ENCODE data around the gene HAPSTR1. TPM values are rescaled to one million over a fixed set of nuclear protein-coding genes. Genes with fewer than 3 reads are reported as not detected.

Gene HAPSTR1
- total RNA-seq, 1 donor: 93.4 TPM

DNA sequence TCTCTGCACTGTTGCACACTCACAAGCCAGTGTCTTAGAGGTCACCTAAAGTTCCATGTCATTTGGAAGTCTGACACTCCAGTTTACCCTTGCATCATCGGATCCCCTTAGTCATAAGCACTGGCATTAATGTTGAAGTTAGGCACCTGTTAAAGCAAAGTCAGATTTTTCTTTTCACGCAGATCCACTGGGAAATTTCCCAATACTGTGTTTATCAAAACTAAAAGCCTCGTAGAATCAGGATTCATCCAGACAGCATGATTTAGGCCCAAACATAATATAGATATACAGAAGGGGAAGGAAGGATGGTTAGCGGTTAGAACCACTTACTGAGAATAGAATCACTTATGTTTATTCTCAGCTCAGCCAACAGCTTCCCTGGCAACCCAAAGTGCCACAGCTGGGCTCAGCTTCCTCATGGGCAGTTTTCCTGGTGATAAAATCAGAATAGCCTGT lies 30.1 kb upstream of the HAPSTR1 start:
- Histone ChIP-seq H3K36me3 (ENCODE audit: insufficient read depth, low read length) (no peaks in the 10 kb centered on the region), H3K4me1 (ENCODE audit: insufficient read depth, low read length) (peaks cover 19% of the 10 kb centered on the region), H3K27me3 (ENCODE audit: insufficient read depth, low read length) (no peaks in the 10 kb centered on the region), H3K79me2 (ENCODE audit: insufficient read depth, low read length) (no peaks in the 10 kb centered on the region), H3K9me3 (ENCODE audit: low read depth, low read length) (no peaks in the 10 kb centered on the region), H4K20me1 (ENCODE audit: insufficient read depth, low read length) (no peaks in the 10 kb centered on the region), H3K4me3 (ENCODE audit: insufficient read depth, low read length) (no peak overlapping the region), H2AFZ (ENCODE audit: low read length) (no peak overlapping the region), H3K4me2 (ENCODE audit: insufficient read depth, low read length) (no peak overlapping the region), H3K27ac (ENCODE audit: low read depth, low read length) (peak overlapping the region; percentile 46)
- TF ChIP-seq CTCF (IDR thresholded peaks at IDR 0.05; ENCODE audit: extremely low read depth, low read depth, low read length): no peak
- peak; percentile 3 for DNase-seq (ENCODE audit: insufficient read length, low spot score, missing footprints)

DNA sequence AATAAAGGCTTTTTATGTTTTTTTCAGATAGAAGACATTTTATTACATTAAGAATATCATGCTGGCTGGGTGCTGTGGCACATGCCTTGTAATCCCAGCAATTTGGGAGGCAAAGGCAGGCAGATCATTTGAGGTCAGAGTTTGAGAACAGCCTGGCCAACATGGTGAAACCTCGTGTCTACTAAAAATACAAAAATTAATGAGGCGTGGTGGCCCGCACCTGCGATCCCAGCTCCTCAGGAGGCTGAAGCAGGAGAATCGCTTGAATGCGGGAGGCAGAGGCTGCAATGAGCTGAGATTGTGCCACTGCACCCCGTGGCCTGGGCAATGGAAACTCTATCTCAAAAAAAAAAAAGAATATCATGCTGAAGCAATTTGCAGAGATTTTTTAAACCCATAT lies 29.1 kb upstream of the HAPSTR1 start:
- H3K27ac ChIP-seq (ENCODE audit: low read depth, low read length): no peak overlapping the region
- no peaks in the 10 kb centered on the region for H4K20me1 ChIP-seq (ENCODE audit: insufficient read depth, low read length)
- H3K4me3 ChIP-seq (ENCODE audit: insufficient read depth, low read length): no peak overlapping the region

GRCh38 chr16:9065077-9065476 lies 26.4 kb upstream of the HAPSTR1 start:
- H3K27me3 ChIP-seq (ENCODE audit: insufficient read depth, low read length): no peaks in the 10 kb centered on the region
- H3K36me3 ChIP-seq (ENCODE audit: insufficient read depth, low read length): no peaks in the 10 kb centered on the region
- H3K4me2 ChIP-seq (ENCODE audit: insufficient read depth, low read length): no peak overlapping the region
- H3K27ac ChIP-seq (ENCODE audit: low read depth, low read length): no peak overlapping the region
- TF ChIP-seq CTCF (IDR thresholded peaks at IDR 0.05; ENCODE audit: extremely low read depth, low read depth, low read length): no peak
- no peaks in the 10 kb centered on the region for H4K20me1 ChIP-seq (ENCODE audit: insufficient read depth, low read length)
- no peak overlapping the region for H3K4me3 ChIP-seq (ENCODE audit: insufficient read depth, low read length)
- H2AFZ ChIP-seq (ENCODE audit: low read length): no peak overlapping the region
- H3K9me3 ChIP-seq (ENCODE audit: low read depth, low read length): peaks cover 2% of the 10 kb centered on the region
- H3K79me2 ChIP-seq (ENCODE audit: insufficient read depth, low read length): no peaks in the 10 kb centered on the region
- no peak for DNase-seq (ENCODE audit: insufficient read length, low spot score, missing footprints)
- H3K4me1 ChIP-seq (ENCODE audit: insufficient read depth, low read length): peaks cover 21% of the 10 kb centered on the region

More for the DNA sequence above, 29.1 kb upstream of the HAPSTR1 start:
- H3K4me1 ChIP-seq (ENCODE audit: insufficient read depth, low read length): peaks cover 19% of the 10 kb centered on the region
- no peaks in the 10 kb centered on the region for H3K36me3 ChIP-seq (ENCODE audit: insufficient read depth, low read length)
- TF ChIP-seq CTCF (IDR thresholded peaks at IDR 0.05; ENCODE audit: extremely low read depth, low read depth, low read length): no peak
- H3K27me3 ChIP-seq (ENCODE audit: insufficient read depth, low read length): no peaks in the 10 kb centered on the region
- no peaks in the 10 kb centered on the region for H3K79me2 ChIP-seq (ENCODE audit: insufficient read depth, low read length)
- no peak overlapping the region for H2AFZ ChIP-seq (ENCODE audit: low read length)
- no peak for DNase-seq (ENCODE audit: insufficient read length, low spot score, missing footprints)
- H3K4me2 ChIP-seq (ENCODE audit: insufficient read depth, low read length): no peak overlapping the region
- H3K9me3 ChIP-seq (ENCODE audit: low read depth, low read length): no peaks in the 10 kb centered on the region

- peak overlapping the region; percentile 64 for H3K27ac ChIP-seq (ENCODE audit: low read depth, low read length)
- H3K27me3 ChIP-seq (ENCODE audit: insufficient read depth, low read length): no peaks in the 10 kb centered on the region
- H3K36me3 ChIP-seq (ENCODE audit: insufficient read depth, low read length): no peaks in the 10 kb centered on the region
Measured at GRCh38 chr16:9068886-9069285, 22.6 kb upstream of the HAPSTR1 start.

More at GRCh38 chr16:9068886-9069285, 22.6 kb upstream of the HAPSTR1 start:
- no peaks in the 10 kb centered on the region for H4K20me1 ChIP-seq (ENCODE audit: insufficient read depth, low read length)
- no peak overlapping the region for H3K4me2 ChIP-seq (ENCODE audit: insufficient read depth, low read length)
- TF ChIP-seq CTCF (IDR thresholded peaks at IDR 0.05; ENCODE audit: extremely low read depth, low read depth, low read length): no peak
- no peaks in the 10 kb centered on the region for H3K79me2 ChIP-seq (ENCODE audit: insufficient read depth, low read length)
- H3K4me1 ChIP-seq (ENCODE audit: insufficient read depth, low read length): peaks cover 15% of the 10 kb centered on the region
- peaks cover 2% of the 10 kb centered on the region for H3K9me3 ChIP-seq (ENCODE audit: low read depth, low read length)
- no peak for DNase-seq (ENCODE audit: insufficient read length, low spot score, missing footprints)
- H3K4me3 ChIP-seq (ENCODE audit: insufficient read depth, low read length): no peak overlapping the region
- H2AFZ ChIP-seq (ENCODE audit: low read length): no peak overlapping the region
